Urinary bladder (tissue), 4 donors: ENCODE measurements around the gene KIF26B. TPM values are rescaled to one million over a fixed set of nuclear protein-coding genes. Genes with fewer than 3 reads are reported as not detected.

Experiments used
- DNase-seq: peaks from one replicate; pipeline ENCODE4 v3.0.0-alpha.2; 2015; ENCODE audit errors: extremely low spot score
- H3K27ac ChIP-seq: one replicate; pipeline ENCODE4 v1.5.1; 2013; ENCODE audit warnings: low read depth, mild to moderate bottlenecking, moderate library complexity
- H3K36me3 ChIP-seq: one replicate; pipeline ENCODE4 v1.6.1; 2013; ENCODE audit warnings: mild to moderate bottlenecking, moderate library complexity; ENCODE audit not compliant: insufficient read depth
- H3K4me1 ChIP-seq: one replicate; pipeline ENCODE4 v1.6.1; 2013; ENCODE audit warnings: mild to moderate bottlenecking, moderate library complexity; ENCODE audit not compliant: insufficient read depth
- H3K4me3 ChIP-seq: one replicate; pipeline ENCODE4 v1.5.1; 2013; ENCODE audit warnings: low read depth, low read length
- WGBS: extraction: QIAGEN DNeasy Blood & Tissue Kit; methylation state at CpG from one replicate; pipeline ENCODE4 v1.1.7; 2013; 5-methylcytosine and 5-hydroxymethylcytosine counted together
- polyA plus RNA-seq: library from polyadenylated mRNA; stranded (reverse); fragments of 200-250 nt; gene quantifications from one replicate; pipeline ENCODE4 v1.2.3, GENCODE V29; 2013
- total RNA-seq: library from RNA; depleted of rRNA; stranded (reverse); fragments of >200 nt; gene quantifications from one replicate; pipeline ENCODE4 v1.2.3, GENCODE V29; 2014
- donor health status: healthy with polysubstance abuse.
- donor health status: healthy.

The KIF26B gene
- total and polyA plus RNA-seq, 2 donors, result 0.62 to 12.2 TPM

- no peak overlapping the region for H3K4me3 ChIP-seq
- DNase-seq, result no peak
- H3K4me1 ChIP-seq, result no peaks in the 10 kb centered on the region
- 96% methylated on average over 45 of the region's 45 CpGs for WGBS
- no peak overlapping the region for H3K27ac ChIP-seq
- no peaks in the 10 kb centered on the region for H3K36me3 ChIP-seq
These were observed 530.5 kb downstream of the KIF26B start for GRCh38 chr1:245685111-245685810.

- no peaks in the 10 kb centered on the region for H3K4me1 ChIP-seq
- H3K27ac ChIP-seq, result no peak overlapping the region
- 97% methylated on average over 25 of the region's 25 CpGs for WGBS
- H3K4me3 ChIP-seq, result no peak overlapping the region
- no peaks in the 10 kb centered on the region for H3K36me3 ChIP-seq
- DNase-seq, result no peak
These were observed 531.2 kb downstream of the KIF26B start for GRCh38 chr1:245686006-245686405.

GRCh38 chr1:245686446-245687030 lies 531.8 kb downstream of the KIF26B start:
- WGBS, result 97% methylated on average over 30 of the region's 30 CpGs
- Histone ChIP-seq H3K4me3 (no peak overlapping the region), H3K4me1 (no peaks in the 10 kb centered on the region), H3K36me3 (no peaks in the 10 kb centered on the region), H3K27ac (no peak overlapping the region)
- no peak for DNase-seq

GRCh38 chr1:245687152-245687635 lies 532.4 kb downstream of the KIF26B start:
- 89% methylated on average over 20 of the region's 20 CpGs for WGBS
- Histone ChIP-seq H3K36me3 (no peaks in the 10 kb centered on the region), H3K4me3 (no peak overlapping the region), H3K4me1 (no peaks in the 10 kb centered on the region), H3K27ac (no peak overlapping the region)
- no peak for DNase-seq

- 72% methylated on average over 74 of the region's 74 CpGs for WGBS
- H3K4me3 ChIP-seq, result no peak overlapping the region
- H3K27ac ChIP-seq, result no peak overlapping the region
- H3K36me3 ChIP-seq, result no peaks in the 10 kb centered on the region
- H3K4me1 ChIP-seq, result no peaks in the 10 kb centered on the region
- no peak for DNase-seq
These were observed 533.1 kb downstream of the KIF26B start for GRCh38 chr1:245687636-245688535.

- H3K36me3 ChIP-seq, result no peaks in the 10 kb centered on the region
- no peaks in the 10 kb centered on the region for H3K4me1 ChIP-seq
- DNase-seq, result no peak
- WGBS, result 93% methylated on average over 63 of the region's 63 CpGs
- no peak overlapping the region for H3K27ac ChIP-seq
- H3K4me3 ChIP-seq, result no peak overlapping the region
These were observed 534.0 kb downstream of the KIF26B start for GRCh38 chr1:245688536-245689453.

GRCh38 chr1:245690156-245690690 lies 535.4 kb downstream of the KIF26B start:
- DNase-seq, result no peak
- WGBS, result 91% methylated on average over 9 of the region's 9 CpGs
- Histone ChIP-seq H3K36me3 (no peaks in the 10 kb centered on the region), H3K27ac (no peak overlapping the region), H3K4me1 (no peaks in the 10 kb centered on the region), H3K4me3 (no peak overlapping the region)

- no peak for DNase-seq
- no peaks in the 10 kb centered on the region for H3K36me3 ChIP-seq
- 82% methylated on average over 13 of the region's 13 CpGs for WGBS
- H3K4me1 ChIP-seq, result no peaks in the 10 kb centered on the region
- no peak overlapping the region for H3K4me3 ChIP-seq
- H3K27ac ChIP-seq, result no peak overlapping the region
These were observed 536.3 kb downstream of the KIF26B start for GRCh38 chr1:245690946-245691541.

- no peak for DNase-seq
- Histone ChIP-seq H3K4me1 (no peaks in the 10 kb centered on the region), H3K27ac (no peak overlapping the region), H3K4me3 (no peak overlapping the region), H3K36me3 (no peaks in the 10 kb centered on the region)
- WGBS, result 91% methylated on average over 3 of the region's 3 CpGs
These were observed 537.1 kb downstream of the KIF26B start for GRCh38 chr1:245691897-245692296.

GRCh38 chr1:245692318-245692717 lies 537.5 kb downstream of the KIF26B start:
- Histone ChIP-seq H3K4me3 (no peak overlapping the region), H3K4me1 (no peaks in the 10 kb centered on the region), H3K36me3 (no peaks in the 10 kb centered on the region), H3K27ac (no peak overlapping the region)
- 96% methylated on average over 12 of the region's 12 CpGs for WGBS
- no peak for DNase-seq

- Histone ChIP-seq H3K36me3 (no peaks in the 10 kb centered on the region), H3K4me3 (no peak overlapping the region), H3K27ac (no peak overlapping the region), H3K4me1 (no peaks in the 10 kb centered on the region)
- DNase-seq, result no peak
- 88% methylated on average over 8 of the region's 8 CpGs for WGBS
These were observed 538.5 kb downstream of the KIF26B start for GRCh38 chr1:245693116-245693793.
